ENCODE results near the gene PCDH12.
"Not testable (repeated sequence)": the region's sequence is repeated elsewhere in the genome, so short reads cannot be mapped to it uniquely, and the experiment has no call there.

The PCDH12 gene

GRCh38 chr5:141935538-141935937 lies 22.5 kb downstream of the PCDH12 start:
- FAIRE-seq: no peak

- FAIRE-seq: no peak
Measured at GRCh38 chr5:141934099-141934844, 23.7 kb downstream of the PCDH12 start.

GRCh38 chr5:141933151-141933550 lies 24.9 kb downstream of the PCDH12 start:
- no peak for FAIRE-seq

- no peak for FAIRE-seq
Measured at GRCh38 chr5:141931694-141932093, 26.3 kb downstream of the PCDH12 start.

- FAIRE-seq: no peak
Measured at GRCh38 chr5:141929398-141930058, 28.5 kb downstream of the PCDH12 start.

- FAIRE-seq: no peak
Measured at GRCh38 chr5:141928051-141928450, 30.0 kb downstream of the PCDH12 start.

- FAIRE-seq: no peak
Measured at GRCh38 chr5:141926434-141926833, 31.6 kb downstream of the PCDH12 start.

GRCh38 chr5:141923448-141924313 lies 34.3 kb downstream of the PCDH12 start, which contains the start of gene DELE1:
Gene DELE1, plus strand, starts transcription at chr5:141923871. Its CDS starts 71 bp downstream, at chr5:141923942.
- peak; percentile 23 for FAIRE-seq

- FAIRE-seq: not testable (repeated sequence)
Measured at GRCh38 chr5:141922827-141923447, 35.1 kb downstream of the PCDH12 start.

GRCh38 chr5:141920771-141921170 lies 37.2 kb downstream of the PCDH12 start:
- FAIRE-seq: no peak

GRCh38 chr5:141919218-141920119 lies 38.5 kb downstream of the PCDH12 start:
- no peak for FAIRE-seq

- no peak for FAIRE-seq
Measured at GRCh38 chr5:141917760-141918159, 40.2 kb downstream of the PCDH12 start.

- no peak for FAIRE-seq
Measured at GRCh38 chr5:141916522-141916921, 41.5 kb downstream of the PCDH12 start.

- no peak for FAIRE-seq
Measured at GRCh38 chr5:141915881-141916336, 42.1 kb downstream of the PCDH12 start.

GRCh38 chr5:141914797-141915196 lies 43.2 kb downstream of the PCDH12 start:
- no peak for FAIRE-seq

GRCh38 chr5:141914199-141914743 lies 43.7 kb downstream of the PCDH12 start:
- FAIRE-seq: no peak

- no peak for FAIRE-seq
Measured at GRCh38 chr5:141913560-141914198, 44.3 kb downstream of the PCDH12 start.

GRCh38 chr5:141910271-141910673 lies 47.7 kb downstream of the PCDH12 start:
- no peak for FAIRE-seq

- no peak for FAIRE-seq
Measured at GRCh38 chr5:141909212-141909611, 48.8 kb downstream of the PCDH12 start.

GRCh38 chr5:141908796-141909195 lies 49.2 kb downstream of the PCDH12 start:
- FAIRE-seq: no peak

GRCh38 chr5:141906972-141907371 lies 51.0 kb downstream of the PCDH12 start:
- FAIRE-seq: no peak
